HepG2 (cell line): ENCODE results near the gene SEZ6. TPM values are rescaled to one million over a fixed set of nuclear protein-coding genes. Genes with fewer than 3 reads are reported as not detected.

Source experiments
- CBX5 ChIP-seq: sonication (generic); formaldehyde crosslinking; IDR thresholded peaks from 2 replicates; pipeline ENCODE4 v1.4.0; 2020; ENCODE audit warnings: missing genetic modification reagents, borderline replicate concordance
- CREB1 ChIP-seq, 2 experiments: fragments of 450-650 bp in 1 of 2; IDR thresholded peaks; 2 replicates each; pipeline ENCODE4 v1.6.1; 2016 to 2017; ENCODE audit warnings: control low read depth in 1 of 2, mild to moderate bottlenecking in 1 of 2, missing compliant biosample characterization in 1 of 2, missing genetic modification characterization in 1 of 2
- EZH2 ChIP-seq: conservative IDR thresholded peaks from 2 replicates; pipeline ENCODE4 v1.6.1; 2012; ENCODE audit warnings: mild to moderate bottlenecking, low read depth, low read length, moderate library complexity
- HOXA3 ChIP-seq: sonication (generic); formaldehyde crosslinking; IDR thresholded peaks from 2 replicates; pipeline ENCODE4 v1.5.0; 2020; ENCODE audit warnings: missing genetic modification reagents
- IKZF4 ChIP-seq: sonication (generic); formaldehyde crosslinking; IDR thresholded peaks from 2 replicates; pipeline ENCODE4 v1.5.1; 2020; ENCODE audit warnings: borderline replicate concordance, mild to moderate bottlenecking, low read depth, missing genetic modification reagents; ENCODE audit errors: not compliant biosample characterization
- KMT2B ChIP-seq: IDR thresholded peaks from 2 replicates; pipeline ENCODE4 v1.6.1; 2016; ENCODE audit warnings: missing genetic modification reagents, missing compliant biosample characterization
- MEF2D ChIP-seq: sonication (generic); formaldehyde crosslinking; IDR thresholded peaks from 2 replicates; pipeline ENCODE4 v1.5.1; 2020; ENCODE audit warnings: mild to moderate bottlenecking, missing genetic modification reagents
- MEIS1 ChIP-seq: sonication (generic); formaldehyde crosslinking; IDR thresholded peaks from 2 replicates; pipeline ENCODE4 v1.9.0; 2021; ENCODE audit warnings: mild to moderate bottlenecking, missing genetic modification reagents, moderate library complexity, borderline replicate concordance
- POGZ ChIP-seq: sonication (generic); formaldehyde crosslinking; IDR thresholded peaks from 2 replicates; pipeline ENCODE4 v1.4.0; 2020; ENCODE audit warnings: mild to moderate bottlenecking, missing genetic modification reagents
- POLR2A ChIP-seq, 2 experiments: IDR thresholded peaks; 2 replicates each; pipeline ENCODE4 v1.6.1; 2011; ENCODE audit warnings: low read depth in 2 of 2, low read length in 2 of 2, mild to moderate bottlenecking in 1 of 2, moderate library complexity in 1 of 2; ENCODE audit not compliant: insufficient read depth in 1 of 2
- PTBP1 ChIP-seq: fragments of 200-400 bp; formaldehyde crosslinking; IDR thresholded peaks from 2 replicates; pipeline ENCODE4 v1.6.1; 2018; ENCODE audit warnings: low read length, low read depth; ENCODE audit not compliant: poor library complexity, severe bottlenecking
- RXRB ChIP-seq: IDR thresholded peaks from 2 replicates; pipeline ENCODE4 v1.6.1; 2016; ENCODE audit warnings: borderline replicate concordance, missing genetic modification reagents, missing compliant biosample characterization
- SIX4 ChIP-seq: sonication (generic); formaldehyde crosslinking; IDR thresholded peaks from 2 replicates; pipeline ENCODE4 v1.4.0; 2020; ENCODE audit warnings: missing genetic modification reagents
- TGIF2 ChIP-seq: IDR thresholded peaks from 2 replicates; pipeline ENCODE4 v1.6.1; 2016; ENCODE audit warnings: control low read depth, missing compliant biosample characterization
- ZFP36 ChIP-seq: fragments of 150-350 bp; IDR thresholded peaks from 2 replicates; pipeline ENCODE4 v1.6.1; 2018; ENCODE audit warnings: borderline replicate concordance, low read length, low read depth; ENCODE audit not compliant: partially characterized antibody
- ZKSCAN8 ChIP-seq: IDR thresholded peaks from 2 replicates; pipeline ENCODE4 v1.6.1; 2016; ENCODE audit warnings: borderline replicate concordance, missing genetic modification reagents, missing compliant biosample characterization
- ZNF235 ChIP-seq: sonication (generic); formaldehyde crosslinking; IDR thresholded peaks from 2 replicates; pipeline ENCODE4 v1.8.1; 2023; ENCODE audit warnings: mild to moderate bottlenecking, missing genetic modification reagents, borderline replicate concordance
- ZNF282 ChIP-seq: fragments of 450-650 bp; IDR thresholded peaks from 2 replicates; pipeline ENCODE4 v1.6.1; 2018; ENCODE audit not compliant: partially characterized antibody
- ZNF552 ChIP-seq: sonication (generic); formaldehyde crosslinking; IDR thresholded peaks from 2 replicates; pipeline ENCODE4 v1.9.0; 2022; ENCODE audit warnings: missing genetic modification reagents, mild to moderate bottlenecking, borderline replicate concordance
- ZNF589 ChIP-seq: sonication (generic); formaldehyde crosslinking; conservative IDR thresholded peaks from 2 replicates; pipeline ENCODE4 v1.8.0; 2022; ENCODE audit warnings: mild to moderate bottlenecking, moderate library complexity, missing genetic modification reagents
- ZNF792 ChIP-seq: IDR thresholded peaks from 2 replicates; pipeline ENCODE4 v1.6.1; 2016
- ZNF850 ChIP-seq: sonication (generic); formaldehyde crosslinking; conservative IDR thresholded peaks from 2 replicates; pipeline ENCODE4 v1.9.0; 2021; ENCODE audit warnings: mild to moderate bottlenecking, missing genetic modification reagents
- ZNF878 ChIP-seq: sonication (generic); formaldehyde crosslinking; IDR thresholded peaks from 2 replicates; pipeline ENCODE4 v1.8.1; 2023; ENCODE audit warnings: mild to moderate bottlenecking, missing genetic modification reagents, moderate library complexity
- ZSCAN29 ChIP-seq: sonication (generic); formaldehyde crosslinking; conservative IDR thresholded peaks from 2 replicates; pipeline ENCODE4 v1.4.0; 2020; ENCODE audit warnings: mild to moderate bottlenecking, missing genetic modification reagents
- polyA plus RNA-seq, 8 experiments: library from polyadenylated mRNA; depleted of rRNA in 3 of 8; stranded (reverse) in 7 of 8; unstranded in 1 of 8; fragments of >200 nt; fragmentation: Illumina TruSeq in 4 of 8; extraction: Trizol in 4 of 8; gene quantifications; 2 replicates each; pipeline versions ENCODE4 v1.2.1 to v1.2.3, GENCODE V29; 2011 to 2016; ENCODE audit warnings: low read depth in 4 of 8, missing spikeins in 1 of 8, mixed read lengths in 1 of 8; ENCODE audit not compliant: insufficient read depth in 1 of 8
- total RNA-seq, 5 experiments: library from RNA; depleted of rRNA; stranded (reverse); fragments of >200 nt; fragmentation: Illumina TruSeq; extraction: Trizol; gene quantifications; 2 replicates each; pipeline ENCODE4 v1.2.3, GENCODE V29; 2016; ENCODE audit warnings: low read depth in 1 of 5
- TF ChIP-seq, protein P1 (sequence below), 2 experiments: sonication (generic) in 1 of 2; formaldehyde crosslinking in 1 of 2; IDR thresholded peaks; 2 replicates each; pipeline versions ENCODE4 v1.6.1 to v1.9.0; 2014 to 2022; ENCODE audit warnings: antibody characterized with exemption in 1 of 2, borderline replicate concordance in 1 of 2, inconsistent platforms in 1 of 2, low read depth in 1 of 2, missing genetic modification reagents in 1 of 2

Gene SEZ6
- total and polyA plus RNA-seq, 2 of the 13 experiments (the other 11 are each of a cell fraction or from before 2014, with no cell fraction given), result not detected

- TF ChIP-seq ZNF589 (CRISPR knock-in tag) (peak; percentile 94), HOXA3 (CRISPR knock-in tag) (peak; percentile 85), ZNF552 (CRISPR knock-in tag) (peak; percentile 38; the same call in 1 of the 2 replicates), KMT2B (peak; percentile 60; the same call in 1 of the 2 replicates), RXRB (peak; percentile 81), ZNF235 (CRISPR knock-in tag) (peak; percentile 77; the same call in 1 of the 2 replicates), ZNF850 (0 out of 2 replicates have a peak, but pooled peaks have one; percentile 37), IKZF4 (peak; percentile 97), ZNF282 (no peak), ZFP36 (no peak), MEF2D (CRISPR knock-in tag) (no peak), MEIS1 (CRISPR knock-in tag) (0 out of 2 replicates have a peak, but pooled peaks have one; percentile 61), TGIF2 (CRISPR knock-in tag) (peak; percentile 97), ZKSCAN8 (CRISPR knock-in tag) (no peak), ZNF792 (CRISPR knock-in tag) (peak; percentile 93), EZH2 (no peak), ZNF878 (CRISPR knock-in tag) (peak; percentile 88), POLR2A (IDR thresholded peaks at IDR 0.05; ENCODE audit: insufficient read depth in 1 of 2, low read depth in 2 of 2, low read length in 2 of 2) (no peak), CREB1 (IDR thresholded peaks at IDR 0.05) (no peak), CREB1 (CRISPR knock-in tag; IDR thresholded peaks at IDR 0.05) (no peak), CBX5 (peak; percentile 69; the same call in 1 of the 2 replicates), PTBP1 (no peak), ZSCAN29 (no peak), POGZ (CRISPR knock-in tag) (no peak), SIX4 (CRISPR knock-in tag) (peak; percentile 69; the same call in 1 of the 2 replicates)
- TF ChIP-seq, protein P1, sequence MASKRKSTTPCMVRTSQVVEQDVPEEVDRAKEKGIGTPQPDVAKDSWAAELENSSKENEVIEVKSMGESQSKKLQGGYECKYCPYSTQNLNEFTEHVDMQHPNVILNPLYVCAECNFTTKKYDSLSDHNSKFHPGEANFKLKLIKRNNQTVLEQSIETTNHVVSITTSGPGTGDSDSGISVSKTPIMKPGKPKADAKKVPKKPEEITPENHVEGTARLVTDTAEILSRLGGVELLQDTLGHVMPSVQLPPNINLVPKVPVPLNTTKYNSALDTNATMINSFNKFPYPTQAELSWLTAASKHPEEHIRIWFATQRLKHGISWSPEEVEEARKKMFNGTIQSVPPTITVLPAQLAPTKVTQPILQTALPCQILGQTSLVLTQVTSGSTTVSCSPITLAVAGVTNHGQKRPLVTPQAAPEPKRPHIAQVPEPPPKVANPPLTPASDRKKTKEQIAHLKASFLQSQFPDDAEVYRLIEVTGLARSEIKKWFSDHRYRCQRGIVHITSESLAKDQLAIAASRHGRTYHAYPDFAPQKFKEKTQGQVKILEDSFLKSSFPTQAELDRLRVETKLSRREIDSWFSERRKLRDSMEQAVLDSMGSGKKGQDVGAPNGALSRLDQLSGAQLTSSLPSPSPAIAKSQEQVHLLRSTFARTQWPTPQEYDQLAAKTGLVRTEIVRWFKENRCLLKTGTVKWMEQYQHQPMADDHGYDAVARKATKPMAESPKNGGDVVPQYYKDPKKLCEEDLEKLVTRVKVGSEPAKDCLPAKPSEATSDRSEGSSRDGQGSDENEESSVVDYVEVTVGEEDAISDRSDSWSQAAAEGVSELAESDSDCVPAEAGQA (IDR thresholded peaks at IDR 0.05; ENCODE audit: low read depth), result no peak
- TF ChIP-seq, protein P1 (CRISPR knock-in tag; IDR thresholded peaks at IDR 0.05; ENCODE audit: borderline replicate concordance), result peak; percentile 93; the same call in 1 of the 2 replicates
These were observed at the start of gene SEZ6 (continued) for GRCh38 chr17:29005936-29006511.
